ENCODE results near the gene PTGS1.

DNA sequence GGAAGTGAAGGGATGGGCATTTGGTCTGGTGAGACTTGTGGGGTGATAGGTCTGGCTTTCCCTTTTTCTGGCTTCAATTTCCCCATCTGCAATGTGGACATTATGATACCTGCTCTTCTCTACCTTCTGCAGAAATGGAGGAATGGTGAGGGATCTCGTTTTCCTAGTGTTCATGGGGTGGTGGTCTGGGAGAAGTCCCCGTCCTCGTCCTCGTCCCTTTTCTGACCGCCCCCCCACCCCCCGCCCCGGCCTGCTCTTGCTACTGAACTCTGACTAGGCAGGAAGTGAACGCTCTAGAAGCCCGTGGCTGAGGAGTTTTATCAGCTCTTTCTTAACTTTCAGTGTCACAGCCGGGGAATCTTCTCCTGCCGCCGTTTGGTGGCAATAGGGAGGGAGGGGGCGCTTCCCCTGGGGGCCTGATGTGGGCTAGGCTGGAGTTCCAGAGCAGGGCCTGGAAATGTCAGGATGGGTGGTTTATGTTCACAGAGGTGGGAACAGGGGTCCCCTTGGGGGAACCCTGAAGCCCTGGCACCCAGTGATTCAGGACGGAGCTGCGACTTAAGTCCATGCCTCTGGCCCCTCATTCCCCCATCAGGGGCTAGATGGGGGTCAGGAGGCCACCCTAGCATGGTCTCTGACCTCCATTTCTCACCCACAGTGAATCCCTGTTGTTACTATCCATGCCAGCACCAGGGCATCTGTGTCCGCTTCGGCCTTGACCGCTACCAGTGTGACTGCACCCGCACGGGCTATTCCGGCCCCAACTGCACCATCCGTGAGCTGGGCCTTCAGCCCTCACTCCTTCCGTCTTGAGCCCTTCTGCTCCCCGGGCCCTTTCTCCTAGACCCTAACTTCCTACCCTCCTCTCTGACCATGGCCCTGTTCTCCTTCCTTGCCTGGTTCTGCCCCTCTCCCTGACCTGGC is 6.7 kb downstream of the PTGS1 start:
- TF ChIP-seq, protein P1, sequence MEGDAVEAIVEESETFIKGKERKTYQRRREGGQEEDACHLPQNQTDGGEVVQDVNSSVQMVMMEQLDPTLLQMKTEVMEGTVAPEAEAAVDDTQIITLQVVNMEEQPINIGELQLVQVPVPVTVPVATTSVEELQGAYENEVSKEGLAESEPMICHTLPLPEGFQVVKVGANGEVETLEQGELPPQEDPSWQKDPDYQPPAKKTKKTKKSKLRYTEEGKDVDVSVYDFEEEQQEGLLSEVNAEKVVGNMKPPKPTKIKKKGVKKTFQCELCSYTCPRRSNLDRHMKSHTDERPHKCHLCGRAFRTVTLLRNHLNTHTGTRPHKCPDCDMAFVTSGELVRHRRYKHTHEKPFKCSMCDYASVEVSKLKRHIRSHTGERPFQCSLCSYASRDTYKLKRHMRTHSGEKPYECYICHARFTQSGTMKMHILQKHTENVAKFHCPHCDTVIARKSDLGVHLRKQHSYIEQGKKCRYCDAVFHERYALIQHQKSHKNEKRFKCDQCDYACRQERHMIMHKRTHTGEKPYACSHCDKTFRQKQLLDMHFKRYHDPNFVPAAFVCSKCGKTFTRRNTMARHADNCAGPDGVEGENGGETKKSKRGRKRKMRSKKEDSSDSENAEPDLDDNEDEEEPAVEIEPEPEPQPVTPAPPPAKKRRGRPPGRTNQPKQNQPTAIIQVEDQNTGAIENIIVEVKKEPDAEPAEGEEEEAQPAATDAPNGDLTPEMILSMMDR (IDR thresholded peaks at IDR 0.05): no peak
- TF ChIP-seq NFIC (IDR thresholded peaks at IDR 0.05; ENCODE audit: borderline replicate concordance) (no peak), RAD21 (IDR thresholded peaks at IDR 0.05; ENCODE audit: low read length) (no peak), MXI1 (IDR thresholded peaks at IDR 0.05; ENCODE audit: low read depth, low read length) (no peak), POLR2AphosphoS5 (IDR thresholded peaks at IDR 0.05; ENCODE audit: low read depth, low read length) (no peak), YY1 (IDR thresholded peaks at IDR 0.05; ENCODE audit: low read depth) (no peak), EZH2phosphoT487 (IDR thresholded peaks at IDR 0.05; ENCODE audit: borderline replicate concordance, low read depth) (no peak), NRF1 (IDR thresholded peaks at IDR 0.05; ENCODE audit: low read depth, low read length) (no peak), TCF12 (IDR thresholded peaks at IDR 0.05) (no peak)
